WTC11 (cell line): ENCODE data around the gene CMTM1. TPM values are rescaled to one million over a fixed set of nuclear protein-coding genes. Genes with fewer than 3 reads are reported as not detected.
A peak's percentile ranks its signal among the peaks of the same experiment; 100 is the strongest.

ENCODE experiments used
- ATAC-seq: fragments of 200-7000 bp; cut with Tn5 transposase; 2 replicates; pipeline ENCODE4 v1.10.0; 2021; ENCODE audit warnings: mild to moderate bottlenecking, moderate library complexity
- Bru-seq: library from RNA; stranded (reverse); fragments of 400-500 nt; gene quantifications from one replicate; lab custom pipeline; 2021; lab: Mats Ljungman, UMichigan
- CTCF ChIA-PET: fragments of 300-600 bp; sonication (Branson Sonifier 250); formaldehyde crosslinking; loops from one replicate; lab custom pipeline; 2021; ENCODE audit warnings: antibody characterized with exemption; lab: Charles Lee
- POLR2A ChIA-PET: fragments of 350-600 bp; sonication (Branson Sonifier 250); formaldehyde crosslinking; loops from one replicate; lab custom pipeline; 2021; ENCODE audit warnings: antibody characterized with exemption; lab: Charles Lee
- DNase-seq: peaks from one replicate; pipeline ENCODE4 v3.0.0; 2021; ENCODE audit warnings: low spot score
- H3K27ac Mint-ChIP-seq: 2 replicates; pipeline ENCODE4 v1.8.0; 2021; ENCODE audit warnings: mixed read lengths
- H3K27me3 Mint-ChIP-seq: 2 replicates; pipeline ENCODE4 v1.8.0; 2021; ENCODE audit warnings: low read depth, mild to moderate bottlenecking, moderate library complexity, mixed read lengths
- H3K36me3 Mint-ChIP-seq: 2 replicates; pipeline ENCODE4 v1.8.0; 2021; ENCODE audit warnings: mixed read lengths
- H3K4me1 Mint-ChIP-seq: 2 replicates; pipeline ENCODE4 v1.8.0; 2022; ENCODE audit warnings: mixed read lengths
- H3K4me3 Mint-ChIP-seq: 2 replicates; pipeline ENCODE4 v1.8.0; 2021; ENCODE audit warnings: mild to moderate bottlenecking, moderate library complexity, mixed read lengths
- H3K9me3 Mint-ChIP-seq: 2 replicates; pipeline ENCODE4 v1.8.0; 2021; ENCODE audit warnings: mixed read lengths
- AR ChIP-seq: fragments of 250-450 bp; sonication (Bioruptor Pico); IDR thresholded peaks from 2 replicates; pipeline ENCODE4 v1.9.0; 2021; ENCODE audit warnings: mild to moderate bottlenecking
- ATF1 ChIP-seq: sonication (generic); formaldehyde crosslinking; IDR thresholded peaks from 2 replicates; pipeline ENCODE4 v1.8.1; 2023; ENCODE audit warnings: mild to moderate bottlenecking, moderate library complexity, missing genetic modification reagents
- ATF6 ChIP-seq: sonication (generic); formaldehyde crosslinking; IDR thresholded peaks from 2 replicates; pipeline ENCODE4 v1.8.1; 2023; ENCODE audit warnings: mild to moderate bottlenecking, missing genetic modification reagents
- CBFB ChIP-seq: sonication (generic); formaldehyde crosslinking; IDR thresholded peaks from 2 replicates; pipeline ENCODE4 v1.8.1; 2022; ENCODE audit warnings: mild to moderate bottlenecking, low read depth, missing genetic modification reagents
- ELF4 ChIP-seq: sonication (generic); formaldehyde crosslinking; IDR thresholded peaks from 2 replicates; pipeline ENCODE4 v1.8.1; 2022; ENCODE audit warnings: low read depth, mild to moderate bottlenecking, moderate library complexity, missing genetic modification reagents
- GRHL2 ChIP-seq: fragments of 250-450 bp; sonication (Bioruptor Pico); IDR thresholded peaks from 2 replicates; pipeline ENCODE4 v1.8.0; 2022; ENCODE audit warnings: mild to moderate bottlenecking, moderate library complexity; ENCODE audit not compliant: insufficient replicate concordance, severe bottlenecking
- JAZF1 ChIP-seq: fragments of 250-450 bp; sonication (Bioruptor Pico); IDR thresholded peaks from 2 replicates; pipeline ENCODE4 v1.9.0; 2021; ENCODE audit warnings: moderate library complexity, mild to moderate bottlenecking, inconsistent platforms
- NFATC4 ChIP-seq: fragments of 250-450 bp; sonication (Bioruptor Pico); IDR thresholded peaks from 2 replicates; pipeline ENCODE4 v1.9.0; 2021; ENCODE audit warnings: mild to moderate bottlenecking
- NFYB ChIP-seq: sonication (generic); formaldehyde crosslinking; conservative IDR thresholded peaks from 2 replicates; pipeline ENCODE4 v1.8.0; 2022; ENCODE audit warnings: low read depth, missing genetic modification reagents
- NR1H2 ChIP-seq: sonication (generic); formaldehyde crosslinking; IDR thresholded peaks from 2 replicates; pipeline ENCODE4 v1.9.0; 2021; ENCODE audit warnings: mild to moderate bottlenecking, moderate library complexity, missing genetic modification reagents
- NR2C2 ChIP-seq: sonication (generic); formaldehyde crosslinking; IDR thresholded peaks from 2 replicates; pipeline ENCODE4 v1.8.0; 2022; ENCODE audit warnings: mild to moderate bottlenecking, missing genetic modification reagents
- OVOL2 ChIP-seq: fragments of 250-450 bp; sonication (Bioruptor Pico); IDR thresholded peaks from 2 replicates; pipeline ENCODE4 v1.9.0; 2021; ENCODE audit warnings: mild to moderate bottlenecking, borderline replicate concordance
- PRRX2 ChIP-seq: fragments of 250-450 bp; sonication (Bioruptor Pico); IDR thresholded peaks from 2 replicates; pipeline ENCODE4 v1.8.0; 2021; ENCODE audit warnings: mild to moderate bottlenecking
- RORB ChIP-seq: fragments of 250-450 bp; sonication (Bioruptor Pico); IDR thresholded peaks from 2 replicates; pipeline ENCODE4 v1.9.0; 2021; ENCODE audit warnings: mild to moderate bottlenecking
- SMAD3 ChIP-seq: sonication (generic); formaldehyde crosslinking; IDR thresholded peaks from 2 replicates; pipeline ENCODE4 v1.8.0; 2022; ENCODE audit warnings: missing genetic modification reagents, mild to moderate bottlenecking, borderline replicate concordance
- SMAD4 ChIP-seq: sonication (generic); formaldehyde crosslinking; IDR thresholded peaks from 2 replicates; pipeline ENCODE4 v1.8.0; 2022; ENCODE audit warnings: mild to moderate bottlenecking, missing genetic modification reagents
- STAT6 ChIP-seq: sonication (generic); formaldehyde crosslinking; conservative IDR thresholded peaks from 2 replicates; pipeline ENCODE4 v1.8.1; 2023; ENCODE audit warnings: mild to moderate bottlenecking, low read depth, missing genetic modification reagents, moderate library complexity
- ZBTB21 ChIP-seq: sonication (generic); formaldehyde crosslinking; IDR thresholded peaks from 2 replicates; pipeline ENCODE4 v1.8.1; 2023; ENCODE audit warnings: mild to moderate bottlenecking, missing genetic modification reagents, borderline replicate concordance
- ZNF263 ChIP-seq: sonication (generic); formaldehyde crosslinking; IDR thresholded peaks from 2 replicates; pipeline ENCODE4 v1.8.1; 2022; ENCODE audit warnings: low read depth, mild to moderate bottlenecking, moderate library complexity, missing genetic modification reagents
- long read RNA-seq, 3 experiments: library from RNA in 1 of 3; library from capped mRNA in 1 of 3; library from polyadenylated mRNA in 1 of 3; unstranded in 2 of 3; stranded (forward) in 1 of 3; transcript quantifications; one replicate each; pipeline ENCODE4 v2.0.0, GENCODE V29; 2021
- total RNA-seq: library from RNA; stranded (reverse); gene quantifications from 3 replicates; pipeline ENCODE4 v1.2.3, GENCODE V29; 2021
- TF ChIP-seq, protein P1 (sequence below): sonication (generic); formaldehyde crosslinking; IDR thresholded peaks from 2 replicates; pipeline ENCODE4 v1.8.1; 2023; ENCODE audit warnings: mild to moderate bottlenecking, moderate library complexity, missing genetic modification reagents
- TF ChIP-seq, protein P2 (sequence below): sonication (generic); formaldehyde crosslinking; conservative IDR thresholded peaks from 2 replicates; pipeline ENCODE4 v1.8.1; 2022; ENCODE audit warnings: mild to moderate bottlenecking, missing genetic modification reagents

CMTM1 gene, protein sequence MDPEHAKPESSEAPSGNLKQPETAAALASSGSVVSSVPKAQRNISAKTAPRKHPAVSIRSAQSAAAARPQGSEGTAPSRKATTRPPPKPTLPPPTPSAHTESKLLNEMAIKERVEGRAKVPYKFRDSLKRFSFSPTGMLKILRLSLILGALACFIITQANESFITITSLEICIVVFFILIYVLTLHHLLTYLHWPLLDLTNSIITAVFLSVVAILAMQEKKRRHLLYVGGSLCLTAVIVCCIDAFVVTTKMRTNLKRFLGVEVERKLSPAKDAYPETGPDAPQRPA
- total RNA-seq = 1.6 to 3.5 TPM (median 2.5 TPM) in 3 replicates
- percentile 45 among the genes with signal in this experiment for Bru-seq, nascent RNA
- long read RNA-seq, experiment 1, partial matches to known transcripts = 0 of 3 reads
- long read RNA-seq, experiment 1, other reads (novel, unspliced or antisense) = 3 of 3 reads
- long read RNA-seq, experiment 2 = 0 reads
- long read RNA-seq, experiment 3 = 0 reads

DNA sequence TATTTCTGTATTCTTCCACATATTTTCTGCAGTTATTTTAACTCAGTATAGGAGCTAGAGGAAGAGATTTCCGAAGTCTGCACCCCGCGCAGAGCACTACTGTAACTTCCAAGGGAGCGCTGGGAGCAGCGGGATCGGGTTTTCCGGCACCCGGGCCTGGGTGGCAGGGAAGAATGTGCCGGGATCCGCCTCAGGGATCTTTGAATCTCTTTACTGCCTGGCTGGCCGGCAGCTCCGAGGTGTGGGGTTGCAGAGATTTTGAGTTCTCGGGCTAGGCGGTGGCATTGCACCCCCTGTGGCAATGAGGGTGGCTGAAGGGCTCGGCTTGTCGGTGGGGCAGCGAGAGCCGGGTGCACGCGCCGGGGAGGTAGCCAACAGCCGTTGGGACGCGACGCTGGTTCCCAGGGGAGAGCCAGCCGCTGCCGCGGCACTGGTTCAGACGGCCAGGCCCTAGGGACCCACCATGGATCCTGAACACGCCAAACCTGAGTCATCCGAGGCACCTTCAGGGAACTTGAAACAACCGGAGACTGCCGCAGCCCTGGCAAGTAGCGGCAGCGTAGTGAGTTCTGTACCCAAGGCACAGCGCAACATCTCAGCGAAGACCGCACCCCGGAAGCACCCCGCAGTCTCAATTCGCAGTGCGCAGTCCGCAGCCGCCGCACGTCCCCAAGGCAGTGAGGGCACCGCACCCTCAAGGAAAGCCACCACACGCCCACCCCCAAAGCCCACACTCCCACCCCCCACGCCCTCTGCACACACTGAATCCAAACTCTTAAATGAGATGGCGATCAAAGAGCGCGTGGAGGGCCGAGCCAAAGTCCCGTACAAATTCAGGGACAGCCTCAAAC, at the start of gene CMTM1:
Gene CMTM1, plus strand, starts transcription at position 389 of the 851 bp plus-strand sequence. Its CDS starts 75 bp downstream, at position 464.
- no peak within 1 kb of the TSS for H3K27ac Mint-ChIP-seq
- ChIA-PET CTCF (no interaction called here), POLR2A (interaction anchor here (0.6 kb wide), 1 partner anchor 33 kb away, joined by 3 read pairs; no protein-coding TSS in a partner anchor)
- no peaks in the 10 kb centered on the region for H3K4me1 Mint-ChIP-seq
- no peak for DNase-seq
- H3K36me3 Mint-ChIP-seq = peaks cover 4% of the 10 kb centered on the region
- peaks cover 3% of the 10 kb centered on the region for H3K9me3 Mint-ChIP-seq
- TF ChIP-seq OVOL2 (no peak), ATF1 (no peak), ATF6 (CRISPR knock-in tag) (no peak), NFYB (CRISPR knock-in tag) (no peak), ZBTB21 (CRISPR knock-in tag) (no peak), NR2C2 (CRISPR knock-in tag) (no peak), PRRX2 (CRISPR knock-in tag) (no peak), NFATC4 (CRISPR knock-in tag) (no peak), CBFB (CRISPR knock-in tag) (no peak), RORB (CRISPR knock-in tag) (no peak), GRHL2 (no peak), ZNF263 (no peak), JAZF1 (CRISPR knock-in tag) (no peak), ELF4 (CRISPR knock-in tag) (no peak), AR (CRISPR knock-in tag) (no peak)
- TF ChIP-seq, protein P1, sequence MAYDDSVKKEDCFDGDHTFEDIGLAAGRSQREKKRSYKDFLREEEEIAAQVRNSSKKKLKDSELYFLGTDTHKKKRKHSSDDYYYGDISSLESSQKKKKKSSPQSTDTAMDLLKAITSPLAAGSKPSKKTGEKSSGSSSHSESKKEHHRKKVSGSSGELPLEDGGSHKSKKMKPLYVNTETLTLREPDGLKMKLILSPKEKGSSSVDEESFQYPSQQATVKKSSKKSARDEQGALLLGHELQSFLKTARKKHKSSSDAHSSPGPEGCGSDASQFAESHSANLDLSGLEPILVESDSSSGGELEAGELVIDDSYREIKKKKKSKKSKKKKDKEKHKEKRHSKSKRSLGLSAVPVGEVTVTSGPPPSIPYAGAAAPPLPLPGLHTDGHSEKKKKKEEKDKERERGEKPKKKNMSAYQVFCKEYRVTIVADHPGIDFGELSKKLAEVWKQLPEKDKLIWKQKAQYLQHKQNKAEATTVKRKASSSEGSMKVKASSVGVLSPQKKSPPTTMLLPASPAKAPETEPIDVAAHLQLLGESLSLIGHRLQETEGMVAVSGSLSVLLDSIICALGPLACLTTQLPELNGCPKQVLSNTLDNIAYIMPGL (CRISPR knock-in tag) = no peak
- TF ChIP-seq, protein P2, sequence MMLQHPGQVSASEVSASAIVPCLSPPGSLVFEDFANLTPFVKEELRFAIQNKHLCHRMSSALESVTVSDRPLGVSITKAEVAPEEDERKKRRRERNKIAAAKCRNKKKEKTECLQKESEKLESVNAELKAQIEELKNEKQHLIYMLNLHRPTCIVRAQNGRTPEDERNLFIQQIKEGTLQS (CRISPR knock-in tag) = no peak
- H3K27me3 Mint-ChIP-seq = no peaks in the 10 kb centered on the region
- ATAC-seq = peak; percentile 52
- no peak within 1 kb of the TSS for H3K4me3 Mint-ChIP-seq

DNA sequence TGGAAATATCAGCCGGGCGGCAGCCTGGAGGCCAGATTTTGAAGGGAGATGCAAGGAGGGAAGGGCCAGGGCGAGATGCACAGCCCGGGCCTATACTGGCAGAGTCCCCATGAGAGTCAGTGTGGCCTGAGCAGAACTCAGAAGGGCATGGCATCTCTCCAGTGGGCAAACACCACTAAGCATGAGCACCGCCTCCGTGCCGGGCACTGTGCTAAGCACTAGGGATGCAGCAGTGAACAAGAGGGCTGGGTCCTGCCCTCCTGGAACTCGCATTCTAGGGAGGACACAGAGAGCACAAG, 49.8 kb upstream of the CMTM1 start:
- Mint-ChIP-seq H3K27me3 (no peaks in the 10 kb centered on the region), H3K9me3 (peaks cover 4% of the 10 kb centered on the region; the same call in 1 of the 2 replicates), H3K36me3 (peaks cover 11% of the 10 kb centered on the region), H3K4me1 (peaks cover 39% of the 10 kb centered on the region), H3K27ac (peak overlapping the region; percentile 76), H3K4me3 (no peak overlapping the region)
- DNase-seq (no peak), ATAC-seq (no peak)
- TF ChIP-seq ZBTB21 (CRISPR knock-in tag) (no peak), SMAD3 (no peak), ATF6 (CRISPR knock-in tag) (no peak), STAT6 (CRISPR knock-in tag) (no peak), NR1H2 (CRISPR knock-in tag) (no peak), SMAD4 (no peak)
- ChIA-PET POLR2A (interaction anchor here (0.8 kb wide), 1 partner anchor 110 kb away, joined by 3 read pairs; no protein-coding TSS in a partner anchor), CTCF (interaction anchor here (1.3 kb wide), 1 partner anchor 40 kb away, joined by 10 read pairs; no protein-coding TSS in a partner anchor)
